Gastroesophageal sphincter (tissue), 4 donors: Measurements from ENCODE around the gene OAS3. TPM values are rescaled to one million over a fixed set of nuclear protein-coding genes. Genes with fewer than 3 reads are reported as not detected.

Experiments used
- ATAC-seq: fragments of 150-250 bp; one replicate; pipeline ENCODE4 v1.9.1; 2016; ENCODE audit warnings: mild to moderate bottlenecking, moderate library complexity
- H3K27ac ChIP-seq, 4 donors: fragments of 200-600 bp; sonication (generic) in 3 of 4; 1 replicate in 3 of 4; 2 replicates in 1 of 4; pipeline ENCODE4 v1.5.1; 2016 to 2019
- H3K27me3 ChIP-seq: fragments of 200-600 bp; sonication (generic); one replicate; pipeline ENCODE4 v1.5.1; 2019
- H3K36me3 ChIP-seq, 2 donors: fragments of 200-600 bp; sonication (generic); one replicate each; pipeline ENCODE4 v1.5.1; 2019; ENCODE audit warnings: control low read depth in 1 of 2
- H3K4me1 ChIP-seq, 3 donors: fragments of 200-600 bp; sonication (generic); 1 replicate in 2 of 3; 2 replicates in 1 of 3; pipeline ENCODE4 v1.5.1; 2016 to 2019; ENCODE audit warnings: control low read depth in 2 of 3
- H3K4me3 ChIP-seq, 2 donors: fragments of 200-600 bp; sonication (generic); one replicate each; pipeline ENCODE4 v1.5.1; 2019; ENCODE audit warnings: mild to moderate bottlenecking in 1 of 2, moderate library complexity in 1 of 2
- H3K9me3 ChIP-seq, 3 donors: fragments of 200-600 bp; sonication (generic); one replicate each; pipeline ENCODE4 v1.5.1; 2017 to 2019; ENCODE audit warnings: control low read depth in 2 of 3
- EP300 ChIP-seq: sonication (generic); formaldehyde crosslinking; IDR thresholded peaks from one replicate; pipeline ENCODE4 v1.6.1; 2017; ENCODE audit warnings: antibody characterized with exemption, mild to moderate bottlenecking
- POLR2A ChIP-seq, 2 donors: fragments of 450-650 bp; IDR thresholded peaks; one replicate each; pipeline ENCODE4 v1.6.1; 2017; ENCODE audit warnings: antibody characterized with exemption in 2 of 2, mild to moderate bottlenecking in 2 of 2, moderate library complexity in 1 of 2
- POLR2AphosphoS5 ChIP-seq: sonication (generic); formaldehyde crosslinking; IDR thresholded peaks from one replicate; pipeline ENCODE4 v1.6.1; 2017; ENCODE audit warnings: antibody characterized with exemption
- WGBS, 2 donors: methylation state at CpG; one replicate each; pipeline ENCODE4 v1.1.5; 2018; ENCODE audit warnings: low coverage in 1 of 2; 5-methylcytosine and 5-hydroxymethylcytosine counted together
- total RNA-seq, 4 donors: library from RNA; depleted of rRNA; stranded (reverse); fragments of >200 nt; gene quantifications; one replicate each; pipeline ENCODE4 v1.1.0, GENCODE V29; 2016
- TF ChIP-seq, protein P1 (sequence below), 4 experiments: fragments of 200-600 bp in 2 of 4; fragments of 450-650 bp in 2 of 4; sonication (generic) in 1 of 4; IDR thresholded peaks; one replicate each; pipeline ENCODE4 v1.5.1; 2017 to 2019; ENCODE audit warnings: antibody characterized with exemption in 4 of 4, mild to moderate bottlenecking in 2 of 4, moderate library complexity in 2 of 4

OAS3 gene
- total RNA-seq, 4 donors from 2014 or later, result 3.5 to 10.2 (median 7.2) TPM

DNA sequence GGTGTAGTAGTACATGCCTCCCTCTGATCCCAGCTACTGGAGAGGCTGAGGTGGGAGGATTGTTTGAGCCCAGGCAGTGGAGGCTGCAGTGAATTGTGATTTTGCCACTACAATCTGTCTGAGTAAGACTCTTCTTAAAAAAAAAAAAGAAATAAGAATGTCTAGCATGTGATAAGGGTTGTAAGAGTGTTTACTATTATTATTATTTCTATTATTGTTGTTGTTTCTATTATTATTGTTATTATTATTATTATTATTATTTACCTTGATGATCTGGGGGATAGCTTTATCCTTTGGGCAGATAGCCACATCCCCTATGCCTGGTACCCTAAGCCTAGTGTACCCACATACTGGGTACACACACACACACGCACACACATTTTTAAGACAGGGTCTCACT, 4.3 kb downstream of the OAS3 start:
- WGBS, 2 donors, result 100% methylated on average over 1 of the region's 1 CpG; no CpG with 5 or more reads in 1 of the 2 donors

GRCh38 chr12:112944024-112944690, 5.9 kb downstream of the OAS3 start:
- 81 to 94% methylated on average over 6 to 7 of the region's 15 CpGs for WGBS, 2 donors
- no peak for ATAC-seq
- Histone ChIP-seq H3K27ac (no peak overlapping the region), H3K4me1 (peaks cover 0 to 14% (median 5%) of the 10 kb centered on the region in 3 donors), H3K9me3 (no peaks in the 10 kb centered on the region), H3K27me3 (no peaks in the 10 kb centered on the region), H3K4me3 (no peak overlapping the region), H3K36me3 (peaks cover 0 to 66% of the 10 kb centered on the region in 2 donors)
- TF ChIP-seq POLR2A (IDR thresholded peaks at IDR 0.05) (no peak), POLR2AphosphoS5 (no peak), EP300 (no peak)
- TF ChIP-seq, protein P1, sequence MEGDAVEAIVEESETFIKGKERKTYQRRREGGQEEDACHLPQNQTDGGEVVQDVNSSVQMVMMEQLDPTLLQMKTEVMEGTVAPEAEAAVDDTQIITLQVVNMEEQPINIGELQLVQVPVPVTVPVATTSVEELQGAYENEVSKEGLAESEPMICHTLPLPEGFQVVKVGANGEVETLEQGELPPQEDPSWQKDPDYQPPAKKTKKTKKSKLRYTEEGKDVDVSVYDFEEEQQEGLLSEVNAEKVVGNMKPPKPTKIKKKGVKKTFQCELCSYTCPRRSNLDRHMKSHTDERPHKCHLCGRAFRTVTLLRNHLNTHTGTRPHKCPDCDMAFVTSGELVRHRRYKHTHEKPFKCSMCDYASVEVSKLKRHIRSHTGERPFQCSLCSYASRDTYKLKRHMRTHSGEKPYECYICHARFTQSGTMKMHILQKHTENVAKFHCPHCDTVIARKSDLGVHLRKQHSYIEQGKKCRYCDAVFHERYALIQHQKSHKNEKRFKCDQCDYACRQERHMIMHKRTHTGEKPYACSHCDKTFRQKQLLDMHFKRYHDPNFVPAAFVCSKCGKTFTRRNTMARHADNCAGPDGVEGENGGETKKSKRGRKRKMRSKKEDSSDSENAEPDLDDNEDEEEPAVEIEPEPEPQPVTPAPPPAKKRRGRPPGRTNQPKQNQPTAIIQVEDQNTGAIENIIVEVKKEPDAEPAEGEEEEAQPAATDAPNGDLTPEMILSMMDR (IDR thresholded peaks at IDR 0.05), result no peak

More for the DNA sequence above, 4.3 kb downstream of the OAS3 start:
- no peaks in the 10 kb centered on the region for H3K27me3 ChIP-seq
- ATAC-seq, result no peak
- TF ChIP-seq POLR2A (IDR thresholded peaks at IDR 0.05), result no peak
- TF ChIP-seq POLR2AphosphoS5, result no peak
- no peak for TF ChIP-seq EP300
- TF ChIP-seq, protein P1 (IDR thresholded peaks at IDR 0.05), result no peak
- peaks cover 0 to 50% of the 10 kb centered on the region in 2 donors for H3K36me3 ChIP-seq
- no peaks in the 10 kb centered on the region for H3K9me3 ChIP-seq
- H3K4me3 ChIP-seq, result no peak overlapping the region
- H3K27ac ChIP-seq, result no peak overlapping the region
- peaks cover 3 to 19% (median 9%) of the 10 kb centered on the region in 3 donors for H3K4me1 ChIP-seq

DNA sequence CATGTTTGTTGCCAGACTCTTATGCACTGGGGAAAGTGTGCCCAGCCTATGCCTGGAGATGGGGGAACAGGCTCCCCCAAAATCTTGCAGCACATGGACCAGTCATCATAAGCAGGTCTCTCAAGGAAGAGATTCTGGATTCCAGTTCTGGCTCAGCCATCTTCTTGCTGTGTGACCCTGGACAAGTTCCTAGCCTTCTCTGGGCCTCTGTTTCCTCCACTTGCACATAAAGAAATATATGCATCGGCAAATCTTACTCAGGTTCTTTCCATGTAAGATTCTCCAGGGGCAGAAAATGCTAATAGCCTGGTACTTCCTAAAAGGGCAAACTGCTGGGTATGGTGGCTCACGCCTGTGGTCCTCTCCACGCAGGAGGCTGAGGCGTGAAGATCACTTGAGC, 7.2 kb downstream of the OAS3 start:
- TF ChIP-seq POLR2A (IDR thresholded peaks at IDR 0.05) (no peak), POLR2AphosphoS5 (no peak), EP300 (no peak)
- TF ChIP-seq, protein P1 (IDR thresholded peaks at IDR 0.05), result no peak
- no peaks in the 10 kb centered on the region for H3K9me3 ChIP-seq
- no peak for ATAC-seq
- H3K27ac ChIP-seq, result no peak overlapping the region
- no peak overlapping the region for H3K4me3 ChIP-seq
- no peaks in the 10 kb centered on the region for H3K27me3 ChIP-seq
- H3K4me1 ChIP-seq, result no peaks in the 10 kb centered on the region
- H3K36me3 ChIP-seq, result peaks cover 0 to 79% of the 10 kb centered on the region in 2 donors
- WGBS, 2 donors, result 93% methylated on average over 4 of the region's 4 CpGs; no CpG with 5 or more reads in 1 of the 2 donors

DNA sequence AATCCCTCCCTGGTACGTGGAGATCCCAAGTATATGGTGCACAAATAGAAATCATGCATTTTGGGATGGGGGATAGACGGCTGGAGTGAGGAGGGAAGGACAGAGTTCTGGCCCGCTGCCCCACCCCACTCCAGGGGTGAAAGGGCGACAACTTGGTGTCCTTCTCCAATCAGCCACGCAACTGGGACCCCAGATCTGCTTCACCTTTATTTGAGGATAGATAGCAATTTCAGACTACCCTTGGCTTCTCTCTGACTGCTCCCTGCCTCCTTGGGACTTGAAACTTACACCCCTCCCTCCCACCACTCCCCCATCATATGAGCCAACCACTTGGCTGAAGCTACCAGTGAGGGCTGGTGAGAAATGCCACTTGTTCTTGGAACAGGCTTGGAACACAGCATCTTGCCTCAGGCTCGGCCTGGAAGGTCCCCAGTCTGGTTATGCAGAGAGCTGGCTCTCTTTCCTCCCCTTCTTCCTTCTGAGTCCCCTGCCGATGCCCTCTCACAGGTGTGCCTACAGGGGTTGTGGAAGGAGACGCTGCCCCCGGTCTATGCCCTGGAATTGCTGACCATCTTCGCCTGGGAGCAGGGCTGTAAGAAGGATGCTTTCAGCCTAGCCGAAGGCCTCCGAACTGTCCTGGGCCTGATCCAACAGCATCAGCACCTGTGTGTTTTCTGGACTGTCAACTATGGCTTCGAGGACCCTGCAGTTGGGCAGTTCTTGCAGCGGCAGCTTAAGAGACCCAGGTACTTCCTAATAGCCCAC, 8.1 kb downstream of the OAS3 start:
- Histone ChIP-seq H3K4me1 (no peaks in the 10 kb centered on the region), H3K27me3 (no peaks in the 10 kb centered on the region), H3K27ac (no peak overlapping the region), H3K4me3 (no peak overlapping the region), H3K36me3 (peaks cover 0 to 88% of the 10 kb centered on the region in 2 donors), H3K9me3 (no peaks in the 10 kb centered on the region)
- no peak for ATAC-seq
- TF ChIP-seq, protein P1 (IDR thresholded peaks at IDR 0.05), result no peak
- TF ChIP-seq POLR2AphosphoS5, result no peak
- WGBS, 2 donors, result 67 to 69% methylated on average over 3 to 8 of the region's 14 CpGs
